HG03558 (cell line): ENCODE results near the gene ACSM6.
"Not testable (repeated sequence)": the region's sequence is repeated elsewhere in the genome, so short reads cannot be mapped to it uniquely, and the experiment has no call there.

ENCODE experiments used
- ATAC-seq: cut with Tn5 transposase; IDR thresholded peaks from one replicate; pipeline ENCODE4 v1.9.1; 2021; ENCODE audit warnings: moderate number of reproducible peaks; ENCODE audit not compliant: unreplicated experiment; ENCODE audit errors: extremely low read depth

The ACSM6 gene

DNA sequence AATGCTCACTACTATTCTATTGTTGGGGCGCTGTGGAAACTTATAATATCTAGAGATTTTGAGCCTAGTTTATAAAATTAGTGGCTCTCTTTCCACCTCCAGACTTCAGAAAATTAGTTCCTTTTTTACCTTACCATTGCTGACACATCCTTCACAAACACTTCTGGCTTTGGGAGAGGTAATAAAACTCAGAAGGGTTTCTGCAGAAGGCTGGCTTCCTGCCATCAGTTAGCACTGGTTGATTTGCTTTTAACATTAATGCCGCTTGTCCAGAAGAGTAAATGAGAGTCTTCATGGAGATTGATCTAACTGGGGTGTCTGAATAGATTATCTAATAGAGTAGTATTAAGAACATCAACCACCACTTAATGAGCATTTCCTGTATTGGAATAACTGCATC is 20.3 kb downstream of the ACSM6 start:
- no peak for ATAC-seq

DNA sequence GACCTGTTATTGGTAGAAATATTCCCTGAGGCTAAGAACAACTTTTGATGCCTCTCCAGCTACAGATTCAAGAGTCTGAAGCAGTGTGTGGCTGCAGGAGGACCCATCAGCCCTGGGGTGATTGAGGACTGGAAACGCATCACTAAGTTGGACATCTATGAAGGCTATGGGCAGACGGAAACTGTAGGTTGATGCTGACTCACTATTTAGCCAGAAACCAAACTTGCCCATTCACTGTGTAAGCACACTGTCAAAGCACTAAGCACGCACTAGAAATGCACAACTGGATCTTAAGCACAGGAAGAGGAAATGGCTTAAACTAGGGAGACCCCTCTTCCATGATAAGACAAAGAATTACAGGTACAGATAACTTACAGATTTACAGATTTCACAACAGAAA is 20.8 kb downstream of the ACSM6 start:
- no peak for ATAC-seq

DNA sequence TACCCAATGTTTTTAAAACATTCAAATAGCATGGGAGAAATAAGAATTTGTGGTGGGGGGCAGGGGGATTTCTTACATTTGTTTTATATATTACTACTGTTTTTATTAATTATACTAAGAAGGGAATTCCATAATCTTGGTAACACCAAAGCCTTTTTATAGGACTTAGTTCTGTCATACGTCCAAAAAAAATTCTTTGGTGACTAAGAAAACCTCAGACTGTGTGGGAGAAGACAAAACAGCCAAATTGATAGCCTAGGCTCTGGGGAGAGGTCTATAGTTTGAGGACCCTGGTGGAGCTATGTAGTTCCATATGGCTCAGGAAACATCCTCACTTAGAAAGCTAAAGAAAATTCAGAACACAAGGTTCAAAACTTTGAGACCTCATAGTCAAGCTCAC is 23.4 kb downstream of the ACSM6 start:
- ATAC-seq = no peak

DNA sequence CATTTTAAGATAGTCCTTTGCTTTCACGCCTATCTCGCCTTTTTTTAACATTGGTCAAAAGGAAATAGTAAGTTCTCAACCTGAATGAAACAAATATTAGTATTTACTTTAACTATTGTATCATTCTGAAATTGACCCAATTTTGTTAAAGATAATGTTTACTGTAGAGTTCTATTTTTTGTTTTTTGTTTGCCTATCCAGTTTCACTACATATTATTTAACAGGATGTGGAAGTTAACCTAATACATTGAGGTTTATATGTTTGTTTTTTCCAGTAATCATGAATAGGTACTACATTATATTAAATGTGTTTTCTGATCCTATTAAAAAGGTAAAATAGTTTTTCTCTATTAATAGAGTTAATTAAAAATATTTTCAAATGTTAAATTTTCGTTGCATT is 26.5 kb downstream of the ACSM6 start:
- ATAC-seq = no peak

DNA sequence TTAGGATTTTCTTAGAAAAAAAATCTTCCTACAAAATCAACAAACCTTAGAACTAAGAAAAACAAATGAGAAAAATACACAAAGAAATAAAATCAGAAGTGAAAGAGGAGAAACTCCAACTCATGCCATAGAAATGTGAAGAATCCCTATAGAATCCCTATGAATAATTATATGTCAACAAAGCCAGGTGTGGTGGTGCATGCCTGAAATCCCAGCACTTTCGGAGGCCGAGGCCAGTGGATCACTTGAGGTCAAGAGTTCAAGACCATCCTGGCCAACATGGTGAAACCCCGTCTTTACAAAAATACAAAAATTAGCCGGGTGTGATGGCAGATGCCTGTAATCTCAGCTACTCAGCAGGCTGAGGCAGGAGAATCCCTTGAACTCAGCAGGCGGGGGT is 27.1 kb downstream of the ACSM6 start:
- no peak for ATAC-seq

DNA sequence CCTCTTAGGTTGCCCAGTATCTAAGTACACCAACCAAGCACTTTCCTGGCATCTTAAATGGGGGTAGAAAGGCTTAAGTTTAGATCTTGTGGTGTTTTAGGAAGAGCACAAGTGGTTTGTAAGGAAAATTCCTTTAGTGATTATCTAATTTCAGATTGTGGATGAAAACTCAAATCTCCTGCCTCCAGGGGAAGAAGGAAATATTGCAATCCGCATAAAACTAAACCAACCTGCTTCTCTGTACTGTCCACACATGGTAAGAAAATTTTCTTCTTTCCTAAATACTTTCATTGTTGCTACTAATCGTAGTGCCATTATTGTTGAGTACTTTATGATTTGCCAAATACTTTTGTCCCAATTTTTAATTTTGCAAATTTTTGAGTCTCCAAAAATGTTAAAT is 31.1 kb downstream of the ACSM6 start:
- ATAC-seq = no peak

DNA sequence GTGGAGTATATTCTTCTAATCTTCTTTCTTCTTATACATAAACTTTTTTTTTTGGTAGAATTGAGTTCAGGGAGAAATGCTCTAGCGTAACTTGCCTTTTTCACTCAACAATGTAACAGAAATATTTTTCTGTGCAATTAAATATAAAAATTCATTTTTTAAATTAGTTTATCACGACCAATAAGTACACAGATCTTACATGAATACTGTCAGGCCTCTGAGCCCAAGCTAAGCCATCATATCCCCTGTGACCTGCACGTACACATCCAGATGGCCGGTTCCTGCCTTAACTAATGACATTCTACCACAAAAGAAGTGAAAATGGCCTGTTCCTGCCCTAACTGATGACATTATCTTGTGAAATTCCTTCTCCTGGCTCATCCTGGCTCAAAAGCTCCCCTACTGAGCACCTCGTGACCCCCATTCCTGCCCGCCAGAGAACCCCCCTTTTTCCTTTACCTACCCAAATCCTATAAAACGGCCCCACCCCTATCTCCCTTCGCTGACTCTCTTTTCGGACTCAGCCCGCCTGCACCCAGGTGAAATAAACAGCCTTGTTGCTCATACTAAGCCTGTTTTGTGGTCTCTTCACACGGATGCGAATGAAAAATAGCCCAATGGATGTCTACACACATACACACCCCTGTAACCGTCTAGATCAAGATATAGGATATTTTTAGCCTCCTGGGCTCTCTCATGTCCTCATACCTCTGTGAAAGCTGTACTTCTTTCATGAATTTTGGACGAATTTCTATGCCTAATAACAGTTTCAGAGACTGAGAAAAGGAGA is 35.1 kb downstream of the ACSM6 start:
- ATAC-seq = not testable (repeated sequence)

DNA sequence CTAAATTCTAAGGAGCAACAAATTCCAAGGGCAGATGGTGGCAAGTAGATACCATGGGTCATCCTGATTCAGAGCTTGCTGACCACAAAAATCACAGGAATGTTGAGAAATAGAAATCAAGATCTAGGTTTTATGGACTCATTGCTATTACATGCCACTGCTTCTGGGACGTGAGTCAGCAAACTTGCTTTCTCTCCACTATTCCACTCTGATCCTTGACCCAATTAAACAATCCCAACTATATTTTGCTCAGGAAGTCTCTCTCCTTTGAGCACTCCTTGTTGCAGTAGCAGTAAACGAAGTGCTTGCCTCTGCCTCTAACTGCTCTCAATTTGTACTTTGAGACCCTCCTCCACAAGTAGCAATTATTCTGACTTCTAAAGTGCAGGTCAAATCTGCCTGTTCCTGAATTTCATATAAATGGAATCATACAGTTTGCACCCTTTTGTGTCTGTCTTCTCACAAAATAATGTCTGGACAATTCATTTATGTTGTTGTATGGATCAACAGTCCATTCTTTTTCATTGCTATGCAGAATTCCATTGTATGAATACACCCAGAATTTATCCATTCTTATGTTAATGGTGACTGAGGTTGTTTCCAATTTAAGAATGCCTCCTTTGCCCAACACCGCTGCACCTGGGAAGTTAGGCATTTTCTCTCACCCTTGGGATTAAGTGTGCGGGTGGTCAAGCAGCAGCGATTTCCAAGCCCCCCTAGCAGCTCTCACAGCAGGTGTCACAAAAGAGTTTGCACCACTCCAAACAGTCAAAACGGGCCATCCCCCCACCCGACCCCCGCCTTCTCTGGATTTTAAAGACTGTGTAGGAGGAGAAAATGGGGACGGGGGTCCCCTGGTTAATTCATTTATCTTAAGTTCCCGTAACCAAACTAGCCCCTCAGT is 35.9 kb downstream of the ACSM6 start:
- ATAC-seq = no peak

DNA sequence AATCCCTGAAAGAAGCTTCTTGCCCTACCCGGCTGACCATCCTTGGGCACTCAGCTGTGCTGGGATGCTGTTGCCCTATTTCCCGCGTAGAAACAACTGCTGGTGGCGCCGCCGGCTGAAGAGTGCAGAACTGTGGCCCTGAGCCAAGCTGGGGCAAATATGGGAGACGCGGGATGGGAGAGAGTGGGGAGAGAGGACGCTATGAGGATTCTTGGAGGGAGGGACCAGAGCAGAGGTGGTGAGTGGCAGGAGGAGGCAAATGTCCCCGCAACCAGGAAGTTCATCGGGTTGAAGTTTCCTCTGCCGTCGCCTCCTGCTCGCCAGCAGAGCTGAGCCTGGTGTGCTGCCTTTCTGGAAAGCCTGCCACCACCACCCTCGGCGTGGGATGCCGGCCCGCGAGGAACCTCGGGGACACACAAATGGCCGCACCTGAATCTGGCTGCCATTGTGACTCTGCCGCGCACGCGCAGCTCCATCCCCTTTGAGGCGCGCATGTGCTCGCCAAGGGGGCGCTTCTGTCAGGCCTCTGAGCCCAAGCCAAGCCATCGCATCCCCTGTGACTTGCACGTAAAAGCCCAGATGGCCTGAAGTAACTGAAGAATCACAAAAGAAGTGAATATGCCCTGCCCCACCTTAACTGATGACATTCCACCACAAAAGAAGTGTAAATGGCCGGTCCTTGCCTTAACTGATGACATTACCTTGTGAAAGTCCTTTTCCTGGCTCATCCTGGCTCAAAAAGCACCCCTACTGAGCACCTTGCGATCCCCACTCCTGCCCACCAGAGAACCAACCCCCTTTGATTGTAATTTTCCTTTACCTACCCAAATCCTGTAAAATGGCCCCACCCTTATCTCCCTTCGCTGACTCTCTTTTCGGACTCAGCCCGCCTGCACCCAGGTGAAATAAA is 36.9 kb downstream of the ACSM6 start:
- not testable (repeated sequence) for ATAC-seq

DNA sequence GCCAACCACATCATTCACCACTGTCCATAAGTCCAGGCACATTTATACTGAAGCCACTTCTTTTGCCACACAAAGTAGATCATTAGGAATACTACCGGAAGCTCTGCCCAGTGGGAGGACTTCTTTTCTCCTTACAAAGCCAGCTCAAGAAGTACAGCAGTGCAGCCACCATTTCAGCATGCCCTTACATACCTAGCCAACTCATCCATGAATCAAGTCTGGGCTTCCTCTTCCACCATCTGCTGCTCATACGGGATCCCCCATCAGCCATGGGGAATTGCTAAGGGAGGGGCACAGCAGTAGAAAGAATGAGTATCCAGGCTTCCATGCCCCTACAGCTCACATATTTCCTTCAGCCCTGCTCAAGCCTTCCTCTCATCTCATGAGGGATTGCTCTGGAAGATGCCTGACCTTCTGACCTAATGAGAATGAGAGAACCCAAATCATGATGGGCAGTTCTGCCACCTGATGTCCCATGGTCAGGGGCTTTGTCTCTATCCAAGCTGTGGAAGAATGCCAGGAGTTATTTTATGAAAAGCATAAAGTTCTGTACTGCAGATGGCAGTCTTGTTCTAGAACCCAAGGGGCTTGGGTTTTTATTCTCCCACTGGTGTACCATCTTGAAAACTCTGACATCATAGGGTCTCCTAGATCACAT is 39.5 kb downstream of the ACSM6 start:
- ATAC-seq = no peak

DNA sequence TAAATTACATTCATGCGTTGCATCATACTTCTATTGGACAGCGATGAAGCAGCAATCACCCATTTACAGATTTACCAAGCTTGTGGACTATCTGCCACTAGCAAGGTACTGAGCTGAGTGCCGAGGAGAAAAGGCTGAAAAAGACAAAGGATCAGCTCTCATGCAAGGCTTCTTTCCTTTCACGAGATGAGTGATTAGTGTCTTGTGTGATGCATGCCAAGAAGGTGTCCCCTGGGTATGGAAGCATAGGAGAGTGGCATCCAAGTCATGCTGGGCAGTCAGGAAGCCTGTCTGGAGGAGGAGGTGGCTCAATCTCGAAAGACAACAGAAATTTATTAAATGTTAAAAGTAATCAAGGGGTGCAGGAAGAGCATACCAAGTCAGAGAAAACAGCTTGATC is 40.9 kb downstream of the ACSM6 start:
- no peak for ATAC-seq

DNA sequence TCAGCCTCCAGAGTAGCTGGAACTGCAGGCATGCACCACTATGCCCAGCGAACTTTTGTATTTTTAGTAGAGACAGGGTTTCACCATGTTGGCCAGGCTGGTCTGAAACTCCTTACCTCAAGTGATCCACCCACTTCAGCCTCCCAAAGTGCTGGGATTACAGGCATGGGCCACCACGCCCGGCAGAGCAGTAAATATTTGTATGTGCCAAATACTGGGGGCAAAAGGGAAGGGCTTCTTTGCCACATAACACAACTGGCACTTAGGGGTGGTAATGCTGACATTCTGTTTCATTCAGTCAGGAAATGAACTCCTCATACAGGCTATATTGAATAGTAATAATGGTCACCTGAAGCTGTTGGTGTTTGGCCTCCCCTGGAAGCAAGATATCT is 41.6 kb downstream of the ACSM6 start:
- ATAC-seq = no peak

DNA sequence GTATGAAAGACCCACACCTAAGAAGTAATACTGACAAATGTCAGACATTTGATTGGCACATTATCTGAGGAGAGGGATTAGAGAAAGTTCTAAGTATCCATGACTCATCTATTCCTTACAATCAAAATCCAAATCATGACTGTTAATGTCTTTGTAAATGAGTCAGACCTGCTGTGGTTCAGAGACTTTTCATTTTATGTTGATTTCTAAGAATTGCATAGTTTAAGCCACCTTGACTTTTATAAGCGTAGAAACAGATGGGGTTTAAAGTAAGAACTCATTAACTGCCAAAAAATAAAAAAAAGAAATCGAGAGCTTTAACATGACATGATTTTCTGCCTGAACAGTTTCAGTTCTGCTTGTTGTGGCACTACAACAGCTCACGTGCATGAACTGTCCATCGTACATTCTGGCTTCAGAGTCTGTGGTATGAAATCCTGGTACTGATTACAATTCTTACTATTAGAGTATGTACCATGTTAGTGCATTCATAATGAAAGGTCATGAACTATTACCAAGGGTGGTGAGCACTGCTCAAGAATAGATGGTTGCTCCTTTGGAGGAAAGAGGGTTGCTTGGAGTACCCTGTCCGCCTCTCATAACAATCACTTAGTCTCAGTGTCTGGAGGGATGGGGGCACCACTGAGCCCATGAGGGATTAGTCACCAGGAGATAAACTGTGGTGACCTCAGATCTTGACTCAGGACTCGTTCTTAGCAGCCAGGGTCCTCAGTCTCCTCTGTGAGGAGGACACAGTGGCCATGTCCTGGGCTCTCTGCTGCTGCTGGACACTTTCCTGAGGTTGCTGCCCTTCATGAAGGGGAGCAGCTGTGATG is 42.2 kb downstream of the ACSM6 start:
- peak; percentile 97 for ATAC-seq

DNA sequence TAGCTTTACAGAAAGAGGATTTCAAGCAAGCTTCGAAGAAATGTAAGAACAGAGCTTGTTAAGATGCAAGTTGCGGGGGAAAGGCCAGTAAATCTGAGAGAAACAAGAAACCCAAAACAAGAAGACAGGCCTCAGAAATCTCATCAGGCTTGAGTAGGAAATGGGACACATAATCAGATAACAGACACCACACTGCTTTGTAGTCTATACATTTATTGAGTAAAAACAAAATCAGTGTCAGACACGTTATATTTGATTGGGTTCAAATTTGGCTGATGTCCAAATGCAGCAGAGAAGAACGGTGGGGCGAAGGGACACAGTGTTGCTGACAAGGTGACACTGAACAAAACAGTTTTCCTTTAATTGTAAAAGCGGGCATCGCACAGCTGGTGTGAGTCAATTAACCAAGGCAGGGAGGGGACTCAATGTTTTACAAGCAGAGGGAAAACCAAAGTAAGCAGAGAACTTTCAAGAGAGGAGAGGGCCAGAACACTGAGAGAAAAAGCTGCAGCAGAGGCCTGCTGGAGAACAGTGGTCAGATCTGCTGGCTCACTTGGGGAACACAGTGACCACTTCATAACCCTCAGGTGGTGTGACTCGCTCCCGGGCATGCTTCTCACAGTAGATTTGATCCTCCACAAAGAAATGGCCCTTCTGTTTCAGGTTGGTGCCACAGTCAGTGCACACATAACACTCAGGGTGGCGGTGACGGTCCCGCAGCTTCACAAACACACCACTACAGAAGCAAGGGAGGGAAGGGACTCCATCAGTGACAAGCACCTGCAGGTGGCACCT is 43.5 kb downstream of the ACSM6 start:
- no peak for ATAC-seq

DNA sequence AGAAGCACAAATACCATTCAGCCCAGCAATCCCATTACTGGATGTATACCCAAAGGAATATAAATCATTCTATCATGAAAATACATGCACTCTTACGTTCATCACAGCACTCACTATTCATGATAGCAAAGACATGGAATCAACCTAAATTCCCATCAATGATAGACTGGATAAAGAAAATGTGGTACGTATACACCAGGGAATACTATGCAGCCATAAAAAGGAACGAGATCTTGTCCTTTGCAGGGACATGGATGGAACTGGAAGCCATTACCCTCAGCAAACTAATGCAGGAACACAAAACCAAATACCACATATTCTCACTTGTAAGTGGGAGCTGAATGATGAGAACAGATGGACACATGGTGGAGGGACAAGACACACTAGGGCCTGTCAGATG is 46.1 kb downstream of the ACSM6 start:
- not testable (repeated sequence) for ATAC-seq

DNA sequence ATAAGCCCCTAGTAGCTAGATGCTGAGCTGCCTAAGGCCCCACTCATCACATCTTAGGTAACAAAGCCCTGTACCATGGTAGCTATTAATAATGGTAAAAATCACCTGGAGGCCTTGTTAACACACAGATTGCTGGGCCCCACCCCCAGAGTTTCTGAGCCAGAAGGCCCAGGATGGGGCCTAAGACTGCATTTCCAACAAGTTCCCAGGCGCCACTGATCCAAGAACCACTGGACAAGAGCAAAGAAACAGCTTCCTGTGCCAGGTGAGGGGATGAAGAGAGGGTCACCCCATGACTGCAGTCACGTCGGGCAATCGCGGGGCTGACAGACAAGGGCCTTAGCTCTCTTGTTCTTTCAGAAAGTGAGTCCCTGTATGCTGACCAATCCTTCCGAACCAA is 46.8 kb downstream of the ACSM6 start:
- ATAC-seq = no peak

DNA sequence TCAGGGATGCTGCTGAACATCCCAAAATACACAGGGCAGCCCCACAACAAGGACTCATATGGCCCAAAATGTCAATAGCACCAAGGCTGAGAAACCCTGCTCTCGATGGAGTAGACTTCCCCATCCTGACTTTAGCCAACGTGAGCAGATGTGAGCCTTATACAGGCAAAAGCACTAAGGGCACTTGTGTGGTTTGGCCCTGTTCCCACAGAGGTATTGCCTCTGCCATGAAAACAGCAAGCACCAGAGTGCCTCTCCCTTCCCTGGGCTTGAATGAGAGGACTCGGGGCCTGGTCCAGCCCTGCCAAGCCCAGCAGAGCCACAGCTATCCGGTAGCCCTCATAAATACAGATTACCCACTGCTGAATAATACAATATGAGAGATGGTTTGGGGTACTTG is 47.5 kb downstream of the ACSM6 start:
- ATAC-seq = no peak

DNA sequence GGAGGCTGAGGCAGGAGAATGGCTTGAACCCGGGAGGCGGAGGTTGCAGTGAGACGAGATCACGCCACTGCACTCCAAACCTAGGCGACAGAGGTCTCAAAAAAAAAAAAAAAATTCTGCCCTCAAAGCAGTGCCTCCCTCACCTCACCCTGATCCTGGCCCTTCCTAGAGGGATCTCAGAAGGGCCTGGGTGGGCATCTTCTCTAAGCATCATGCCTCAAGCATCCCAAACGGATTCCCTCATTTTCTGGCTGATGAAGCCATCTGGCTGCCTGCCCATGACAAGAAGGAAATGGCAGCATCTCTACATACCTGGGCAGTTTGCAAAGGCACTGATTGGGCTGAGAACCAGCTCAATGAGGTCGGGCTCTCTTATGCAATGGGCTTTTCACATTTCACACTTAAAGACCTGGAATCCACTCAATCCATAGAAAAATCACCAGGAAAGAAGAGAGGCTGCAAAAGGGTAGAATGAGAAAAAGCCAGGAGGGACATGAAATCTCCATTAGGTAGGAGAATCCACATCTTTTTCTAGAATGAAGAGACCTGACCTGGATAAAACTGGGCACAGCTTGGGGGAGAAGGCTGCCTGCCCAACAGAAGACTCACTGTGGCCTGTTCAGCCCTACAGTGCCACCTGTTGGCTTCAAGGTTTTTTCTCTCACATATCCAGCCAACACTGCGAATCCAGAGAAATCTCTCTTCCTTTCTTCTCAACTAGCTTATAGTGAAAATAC is 48.7 kb downstream of the ACSM6 start:
- no peak for ATAC-seq
